Nephron progenitor cell (in vitro differentiated cells): ENCODE data around the gene ING4.

Source experiments
- DNase-seq: peaks from one replicate; pipeline ENCODE4 v3.0.0; 2021
- H3K27ac Mint-ChIP-seq: 2 replicates; pipeline ENCODE4 v1.8.0; 2021; ENCODE audit warnings: mild to moderate bottlenecking, moderate library complexity, mixed read lengths
- H3K27me3 Mint-ChIP-seq: 2 replicates; pipeline ENCODE4 v1.8.0; 2021; ENCODE audit warnings: mild to moderate bottlenecking, low read depth, mixed read lengths; ENCODE audit not compliant: poor library complexity
- H3K36me3 Mint-ChIP-seq: 2 replicates; pipeline ENCODE4 v1.8.0; 2021; ENCODE audit warnings: low read depth, mixed read lengths
- H3K4me1 Mint-ChIP-seq: 2 replicates; pipeline ENCODE4 v1.8.0; 2021; ENCODE audit warnings: mixed read lengths
- H3K4me3 Mint-ChIP-seq: 2 replicates; pipeline ENCODE4 v1.8.0; 2021; ENCODE audit warnings: mild to moderate bottlenecking, moderate library complexity, mixed read lengths
- H3K9me3 Mint-ChIP-seq: 2 replicates; pipeline ENCODE4 v1.8.0; 2021; ENCODE audit warnings: mild to moderate bottlenecking, moderate library complexity, mixed read lengths
- CTCF ChIP-seq: fragments of 200-600 bp; sonication (generic); IDR thresholded peaks from 2 replicates; pipeline ENCODE4 v1.5.0; 2021; ENCODE audit warnings: antibody characterized with exemption

Gene ING4

GRCh38 chr12:6672143-6672542 lies 9.2 kb upstream of the ING4 start:
- Mint-ChIP-seq H3K4me1 (no peaks in the 10 kb centered on the region), H3K27me3 (peaks cover 7% of the 10 kb centered on the region), H3K36me3 (peaks cover 72% of the 10 kb centered on the region), H3K27ac (no peak overlapping the region), H3K9me3 (no peaks in the 10 kb centered on the region), H3K4me3 (no peak overlapping the region)
- TF ChIP-seq CTCF, result no peak
- DNase-seq, result no peak

GRCh38 chr12:6667559-6668210 lies 4.8 kb upstream of the ING4 start:
- Mint-ChIP-seq H3K4me3 (no peak overlapping the region), H3K9me3 (no peaks in the 10 kb centered on the region), H3K27me3 (peaks cover 7% of the 10 kb centered on the region), H3K36me3 (peaks cover 48% of the 10 kb centered on the region), H3K4me1 (peaks cover 22% of the 10 kb centered on the region), H3K27ac (no peak overlapping the region)
- DNase-seq, result no peak
- no peak for TF ChIP-seq CTCF

- H3K4me1 Mint-ChIP-seq, result peaks cover 33% of the 10 kb centered on the region
- peaks cover 39% of the 10 kb centered on the region for H3K36me3 Mint-ChIP-seq
- H3K9me3 Mint-ChIP-seq, result no peaks in the 10 kb centered on the region
- no peak overlapping the region for H3K27ac Mint-ChIP-seq
- H3K4me3 Mint-ChIP-seq, result no peak overlapping the region
- H3K27me3 Mint-ChIP-seq, result peaks cover 7% of the 10 kb centered on the region
- TF ChIP-seq CTCF, result no peak
- no peak for DNase-seq
Measured at GRCh38 chr12:6666211-6666610, 3.3 kb upstream of the ING4 start.

GRCh38 chr12:6664902-6665301 lies 2.0 kb upstream of the ING4 start:
- Mint-ChIP-seq H3K36me3 (peaks cover 29% of the 10 kb centered on the region), H3K9me3 (no peaks in the 10 kb centered on the region), H3K4me1 (peaks cover 33% of the 10 kb centered on the region), H3K4me3 (no peak overlapping the region), H3K27ac (no peak overlapping the region), H3K27me3 (peaks cover 7% of the 10 kb centered on the region)
- DNase-seq, result no peak
- no peak for TF ChIP-seq CTCF

- peak overlapping the region; percentile 96 for H3K27ac Mint-ChIP-seq
- H3K4me3 Mint-ChIP-seq, result peak overlapping the region; percentile 96
- TF ChIP-seq CTCF, result no peak
- H3K27me3 Mint-ChIP-seq, result peaks cover 3% of the 10 kb centered on the region
- H3K36me3 Mint-ChIP-seq, result peaks cover 27% of the 10 kb centered on the region
- no peak for DNase-seq
- peaks cover 33% of the 10 kb centered on the region for H3K4me1 Mint-ChIP-seq
- H3K9me3 Mint-ChIP-seq, result no peaks in the 10 kb centered on the region
Measured at GRCh38 chr12:6662602-6662905, 365 bp downstream of the ING4 start.

GRCh38 chr12:6653987-6654386 lies 8.9 kb downstream of the ING4 start:
- no peak overlapping the region for H3K27ac Mint-ChIP-seq
- DNase-seq, result no peak
- no peaks in the 10 kb centered on the region for H3K4me1 Mint-ChIP-seq
- H3K36me3 Mint-ChIP-seq, result peaks cover 72% of the 10 kb centered on the region
- H3K4me3 Mint-ChIP-seq, result no peak overlapping the region
- no peak for TF ChIP-seq CTCF
- no peaks in the 10 kb centered on the region for H3K27me3 Mint-ChIP-seq
- no peaks in the 10 kb centered on the region for H3K9me3 Mint-ChIP-seq
